ENCODE measurements around the gene CROCC2. TPM values are rescaled to one million over a fixed set of nuclear protein-coding genes. Genes with fewer than 3 reads are reported as not detected.

CROCC2 gene
- total RNA-seq, 1 donor from 2014 or later, result not detected

GRCh38 chr2:240954436-240955305, 48.5 kb downstream of the CROCC2 start:
- DNase-seq (ENCODE audit: extremely low read depth, low read depth, low spot score), result no peak

GRCh38 chr2:240955306-240956170, 49.4 kb downstream of the CROCC2 start:
- no peak for DNase-seq (ENCODE audit: extremely low read depth, low read depth, low spot score)

DNA sequence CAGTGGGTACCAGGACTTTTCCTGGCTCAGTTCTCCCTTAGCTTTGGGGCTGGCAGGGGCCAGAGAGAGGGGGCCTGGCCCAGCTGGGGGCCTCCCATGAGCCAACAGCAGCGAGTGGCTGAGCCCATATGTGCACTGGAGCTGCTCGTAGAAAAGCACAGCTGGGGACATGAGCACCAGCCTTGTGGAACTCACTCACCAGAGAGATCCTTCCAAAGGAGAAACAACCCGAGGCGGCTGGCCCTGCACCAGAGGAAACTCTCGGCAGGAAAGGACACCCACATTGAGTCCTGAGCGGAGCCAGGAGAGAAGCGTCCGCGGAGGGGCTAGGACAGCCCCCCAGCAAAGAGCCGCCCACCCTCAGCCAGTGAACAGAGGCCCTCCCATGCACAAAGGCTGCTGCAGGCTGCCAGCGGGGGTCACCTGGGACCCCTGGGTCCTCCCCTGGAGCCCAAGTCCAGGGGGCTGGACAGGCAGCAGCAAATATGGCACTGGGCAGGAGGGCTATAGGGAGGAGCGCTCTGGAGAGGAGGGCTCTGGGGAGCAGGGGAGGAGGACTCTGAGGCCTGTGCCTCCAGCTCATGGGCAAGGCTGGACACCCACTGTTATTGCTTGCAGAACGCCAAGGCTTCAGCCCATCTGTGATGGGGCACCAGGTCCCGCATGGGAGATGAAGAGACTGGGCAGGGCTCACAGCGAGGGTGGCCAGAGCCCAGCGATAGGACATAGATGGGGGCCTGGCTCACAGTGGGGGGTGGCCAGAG, 50.2 kb downstream of the CROCC2 start:
- DNase-seq (ENCODE audit: extremely low read depth, low read depth, low spot score), result no peak

- DNase-seq (ENCODE audit: extremely low read depth, low read depth, low spot score), result no peak
These were observed 51.0 kb downstream of the CROCC2 start for GRCh38 chr2:240956935-240957655.

GRCh38 chr2:240957656-240958365, 51.7 kb downstream of the CROCC2 start:
- DNase-seq (ENCODE audit: extremely low read depth, low read depth, low spot score), result no peak

DNA sequence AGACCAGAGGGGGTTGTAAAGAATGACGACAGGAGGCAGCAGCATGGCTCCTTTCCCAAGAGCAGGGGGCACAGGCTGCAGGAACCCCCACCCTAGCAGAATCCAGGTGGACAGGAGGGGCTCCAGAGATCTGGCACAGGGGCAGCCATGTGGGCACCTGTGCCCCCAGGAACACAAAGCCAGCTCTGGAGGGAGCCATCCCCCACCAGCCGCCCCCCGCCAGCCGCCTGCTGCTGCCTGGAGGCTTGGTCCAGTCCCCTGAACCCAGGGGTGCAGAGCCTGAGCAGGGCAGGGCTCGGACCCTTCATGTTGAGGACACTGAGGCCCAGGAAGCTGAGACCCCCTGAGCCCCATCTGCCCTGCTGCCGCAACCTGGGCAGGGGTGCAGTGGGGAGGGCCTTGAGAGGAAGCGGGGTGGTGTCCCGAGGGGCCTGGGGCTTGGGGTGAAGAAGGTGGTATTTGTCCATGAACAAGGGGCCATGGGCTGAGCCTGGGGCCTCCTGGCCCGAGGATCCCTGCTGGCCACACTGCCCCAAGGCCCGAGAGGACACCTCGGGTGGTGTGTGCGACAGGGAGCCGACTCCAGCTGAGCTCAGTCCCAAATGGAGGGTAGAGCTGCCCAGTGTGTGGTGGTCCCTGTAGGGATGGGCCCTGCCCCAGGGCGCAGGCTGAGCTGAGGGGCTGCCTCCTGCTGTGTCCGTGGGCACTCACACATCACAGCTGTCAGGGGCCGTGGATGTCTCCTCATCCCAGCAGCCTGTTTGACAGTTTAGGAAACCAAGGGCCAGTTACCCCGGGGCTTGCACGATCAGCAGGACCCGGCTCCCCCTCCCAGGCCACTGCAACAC, 52.5 kb downstream of the CROCC2 start:
- no peak for DNase-seq (ENCODE audit: extremely low read depth, low read depth, low spot score)

DNA sequence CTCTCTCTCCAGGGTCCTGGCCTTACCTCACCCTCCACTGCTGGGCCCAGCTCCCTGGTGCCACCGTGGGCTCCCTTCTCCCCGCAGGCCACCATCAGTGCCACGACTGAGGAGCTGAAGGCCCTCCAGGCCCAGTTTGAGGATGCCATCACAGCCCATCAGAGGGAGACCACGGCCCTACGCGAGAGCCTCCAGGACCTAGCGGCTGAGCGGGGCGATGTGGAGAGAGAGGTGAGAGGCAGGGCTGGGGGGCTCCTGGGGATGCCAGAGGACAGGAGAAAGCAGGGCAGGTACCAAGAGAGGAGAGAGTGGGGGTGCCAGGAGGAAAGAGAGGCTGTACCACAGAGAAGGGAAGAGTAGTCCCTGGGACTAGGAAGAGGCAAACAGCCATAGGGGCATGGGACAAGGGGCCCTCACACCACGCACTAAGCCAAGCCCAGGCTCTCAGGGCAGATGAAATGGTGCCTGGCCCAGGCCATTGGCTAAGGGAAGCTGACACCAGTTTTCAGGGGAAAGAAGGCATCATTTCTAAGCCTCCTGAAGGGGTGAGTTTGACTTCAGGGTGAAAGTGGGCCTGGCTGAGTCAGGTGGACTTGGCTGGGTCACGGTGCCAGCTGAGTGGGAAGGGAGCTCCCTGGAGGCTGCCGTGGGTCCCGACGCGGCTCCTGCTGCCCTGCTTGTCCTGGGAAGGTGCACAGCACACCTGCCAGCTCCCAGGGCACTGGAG, 53.2 kb downstream of the CROCC2 start:
- DNase-seq (ENCODE audit: extremely low read depth, low read depth, low spot score), result no peak

- no peak for DNase-seq (ENCODE audit: extremely low read depth, low read depth, low spot score)
These were observed 53.8 kb downstream of the CROCC2 start for GRCh38 chr2:240959941-240960308.

DNA sequence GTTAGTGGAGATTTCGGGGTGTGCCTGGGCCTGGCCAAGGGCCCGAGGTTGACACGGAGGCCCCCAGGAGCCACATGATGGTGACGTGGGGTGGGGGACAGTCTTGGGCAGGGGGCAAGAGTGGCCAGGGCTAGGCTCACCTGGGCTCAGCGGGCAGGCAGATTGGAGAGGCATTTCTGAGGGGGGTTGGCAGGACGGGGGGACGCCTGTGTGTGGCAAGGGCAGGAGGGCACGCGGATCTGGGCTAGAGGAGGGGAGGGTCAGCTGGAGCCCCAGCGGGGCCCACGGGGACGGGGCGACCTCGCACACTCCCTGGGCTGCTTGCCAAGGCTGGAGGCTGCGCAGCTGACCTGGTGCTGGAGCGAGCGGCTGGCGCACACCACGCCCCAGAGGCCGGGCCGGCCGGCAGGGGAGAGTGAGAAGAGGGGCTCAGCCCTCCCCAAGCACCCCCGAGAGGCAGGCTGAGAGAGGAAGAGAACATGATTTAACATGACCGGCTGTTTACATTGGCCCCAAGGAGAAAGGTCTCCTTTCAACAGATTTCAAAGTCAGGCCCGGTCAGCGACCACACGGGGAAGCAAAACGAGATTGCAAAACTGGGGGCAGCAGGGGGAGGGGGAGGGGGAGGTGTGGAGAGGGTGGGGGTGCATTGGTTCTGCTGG, 54.3 kb downstream of the CROCC2 start:
- DNase-seq (ENCODE audit: extremely low read depth, low read depth, low spot score), result no peak

- DNase-seq (ENCODE audit: extremely low read depth, low read depth, low spot score), result no peak
These were observed 55.1 kb downstream of the CROCC2 start for GRCh38 chr2:240960971-240961876.

GRCh38 chr2:240961910-240962299, 55.8 kb downstream of the CROCC2 start:
- DNase-seq (ENCODE audit: extremely low read depth, low read depth, low spot score), result no peak

GRCh38 chr2:240962300-240963064, 56.3 kb downstream of the CROCC2 start:
- DNase-seq (ENCODE audit: extremely low read depth, low read depth, low spot score), result no peak

GRCh38 chr2:240963065-240963867, 57.1 kb downstream of the CROCC2 start:
- no peak for DNase-seq (ENCODE audit: extremely low read depth, low read depth, low spot score)

- no peak for DNase-seq (ENCODE audit: extremely low read depth, low read depth, low spot score)
These were observed 58.0 kb downstream of the CROCC2 start for GRCh38 chr2:240963868-240964703.
